ENCODE measurements around the gene CFAP20DC. TPM values are rescaled to one million over a fixed set of nuclear protein-coding genes. Genes with fewer than 3 reads are reported as not detected.

CFAP20DC gene
- total RNA-seq, 5 donors from 2014 or later (not counting 1 experiment from before 2014, with no cell fraction given) = 0.26 to 0.51 (median 0.28) TPM; not detected in 2

DNA sequence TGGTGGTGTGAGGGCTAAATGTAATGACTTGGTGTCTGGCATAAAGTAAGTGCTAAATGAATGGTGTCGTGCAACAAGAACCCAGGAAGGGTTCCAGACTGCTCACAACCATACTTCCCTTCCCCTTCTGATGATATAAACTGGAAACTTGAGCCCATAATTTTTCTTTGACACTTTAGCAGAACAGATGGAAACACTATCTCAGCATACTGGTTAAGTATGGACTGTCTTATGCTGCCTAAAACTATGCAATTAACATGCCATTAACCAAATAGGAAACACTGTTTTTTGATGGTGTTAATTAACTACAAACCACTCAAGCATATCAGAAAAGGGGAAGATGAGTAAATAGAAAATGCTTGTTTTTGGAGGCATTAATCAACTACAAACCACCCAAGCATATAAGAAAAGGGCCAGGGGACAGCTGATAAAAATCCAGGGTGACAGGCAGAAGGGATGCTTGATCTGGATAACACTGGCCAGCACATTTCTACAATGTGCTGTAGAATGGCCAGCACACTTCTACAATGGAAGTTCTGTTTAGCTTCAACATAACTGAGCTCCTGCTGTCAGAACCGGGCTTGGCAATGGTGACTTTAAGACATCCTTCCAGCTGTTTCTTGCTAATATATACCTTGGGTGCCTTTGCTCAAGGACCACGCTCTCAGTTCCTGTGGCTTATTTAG lies 297.8 kb downstream of the CFAP20DC start:
- POLR2A ChIA-PET = no interaction called here
- no peak overlapping the region for H3K27ac ChIP-seq (ENCODE audit: low read length)
- Mint-ChIP-seq H3K9me3 (no peaks in the 10 kb centered on the region), H3K27ac (no peak overlapping the region), H3K27me3 (peaks cover 0 to 3% of the 10 kb centered on the region in 2 donors), H3K4me1 (no peaks in the 10 kb centered on the region), H3K4me3 (no peak overlapping the region), H3K36me3 (no peaks in the 10 kb centered on the region)
- CTCF ChIA-PET = no interaction called here
- DNase-seq = no peak
- ATAC-seq (replicated peaks in 1 of 4) = no peak
- no peaks in the 10 kb centered on the region for H3K27me3 ChIP-seq (replicated peaks in 1 of 2; ENCODE audit: control insufficient read depth in 2 of 2, extremely low read depth in 1 of 2, insufficient read depth in 2 of 2, low read length in 1 of 2)
- H3K9me3 ChIP-seq = no peaks in the 10 kb centered on the region
- H3K4me3 ChIP-seq (ENCODE audit: control insufficient read depth in 1 of 2, extremely low read depth in 1 of 2, low read length in 1 of 2) = no peak overlapping the region
- no peaks in the 10 kb centered on the region for H3K36me3 ChIP-seq (ENCODE audit: control insufficient read depth in 2 of 2, extremely low read depth in 1 of 2, insufficient read depth in 1 of 2, low read length in 1 of 2)
- no peaks in the 10 kb centered on the region for H3K4me1 ChIP-seq (ENCODE audit: control insufficient read depth in 1 of 2, extremely low read depth in 1 of 2, insufficient read depth in 2 of 2, low read length in 2 of 2)
- 100% methylated on average over 1 of the region's 3 CpGs for WGBS (ENCODE audit: insufficient coverage)

DNA sequence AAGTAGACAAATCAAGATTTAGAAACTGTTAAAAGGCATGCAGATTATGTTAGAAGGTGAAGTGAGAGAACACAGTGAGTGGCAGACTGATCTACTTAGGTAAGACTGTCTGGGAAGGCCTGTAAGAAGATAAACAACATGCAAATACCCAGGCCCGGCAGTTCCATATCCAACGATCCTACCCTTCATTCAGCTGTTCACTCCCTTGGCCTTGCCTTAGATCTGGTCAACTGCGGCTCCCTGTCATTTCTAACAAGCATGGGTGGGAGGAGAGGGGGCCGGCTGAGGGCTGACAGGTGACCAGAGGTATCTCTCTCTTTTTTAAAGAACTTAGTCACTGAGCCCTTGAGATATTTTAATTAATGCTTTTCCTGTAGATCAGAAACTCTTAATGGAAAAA lies 298.6 kb downstream of the CFAP20DC start:
- WGBS (ENCODE audit: insufficient coverage) = no CpG with 5 or more reads among the region's 4 CpGs
- no peak for ATAC-seq (replicated peaks in 1 of 4)
- DNase-seq = no peak
- CTCF ChIA-PET = no interaction called here
- H3K4me1 ChIP-seq (ENCODE audit: control insufficient read depth in 1 of 2, extremely low read depth in 1 of 2, insufficient read depth in 2 of 2, low read length in 2 of 2) = no peaks in the 10 kb centered on the region
- no peaks in the 10 kb centered on the region for H3K36me3 ChIP-seq (ENCODE audit: control insufficient read depth in 2 of 2, extremely low read depth in 1 of 2, insufficient read depth in 1 of 2, low read length in 1 of 2)
- H3K27ac ChIP-seq (ENCODE audit: low read length) = no peak overlapping the region
- Mint-ChIP-seq H3K9me3 (no peaks in the 10 kb centered on the region), H3K4me3 (no peak overlapping the region), H3K36me3 (no peaks in the 10 kb centered on the region), H3K27ac (no peak overlapping the region), H3K4me1 (no peaks in the 10 kb centered on the region), H3K27me3 (peaks cover 0 to 6% of the 10 kb centered on the region in 2 donors)
- POLR2A ChIA-PET = no interaction called here
- no peaks in the 10 kb centered on the region for H3K9me3 ChIP-seq
- no peak overlapping the region for H3K4me3 ChIP-seq (ENCODE audit: control insufficient read depth in 1 of 2, extremely low read depth in 1 of 2, low read length in 1 of 2)
- H3K27me3 ChIP-seq (replicated peaks in 1 of 2; ENCODE audit: control insufficient read depth in 2 of 2, extremely low read depth in 1 of 2, insufficient read depth in 2 of 2, low read length in 1 of 2) = no peaks in the 10 kb centered on the region

DNA sequence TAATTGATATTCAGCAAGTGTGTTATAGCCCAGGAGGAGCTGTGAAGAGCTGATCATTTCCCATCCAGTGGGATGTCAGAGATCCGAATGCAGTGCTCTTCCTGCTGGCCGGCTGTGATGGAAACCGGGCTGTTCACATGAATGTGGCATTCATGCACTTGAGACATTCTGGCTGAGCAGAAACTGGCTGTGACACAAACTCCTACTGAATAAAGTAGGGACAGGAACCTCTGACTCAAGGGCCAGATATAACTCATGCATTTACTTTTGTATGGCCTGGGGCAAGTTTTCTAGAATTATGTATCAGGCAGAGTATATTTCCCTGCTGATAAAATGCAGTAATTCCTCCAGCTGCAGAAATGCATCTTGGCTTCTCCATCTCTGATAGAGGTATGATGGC lies 299.9 kb downstream of the CFAP20DC start:
- 87% methylated on average over 3 of the region's 3 CpGs for WGBS (ENCODE audit: insufficient coverage)
- Mint-ChIP-seq H3K27me3 (peaks cover 0 to 6% of the 10 kb centered on the region in 2 donors), H3K4me1 (no peaks in the 10 kb centered on the region), H3K9me3 (no peaks in the 10 kb centered on the region), H3K27ac (no peak overlapping the region), H3K4me3 (no peak overlapping the region), H3K36me3 (no peaks in the 10 kb centered on the region)
- ChIA-PET POLR2A (no interaction called here), CTCF (no interaction called here)
- Histone ChIP-seq H3K9me3 (no peaks in the 10 kb centered on the region), H3K36me3 (ENCODE audit: control insufficient read depth in 2 of 2, extremely low read depth in 1 of 2, insufficient read depth in 1 of 2, low read length in 1 of 2) (no peaks in the 10 kb centered on the region), H3K4me3 (ENCODE audit: control insufficient read depth in 1 of 2, extremely low read depth in 1 of 2, low read length in 1 of 2) (no peak overlapping the region), H3K4me1 (ENCODE audit: control insufficient read depth in 1 of 2, extremely low read depth in 1 of 2, insufficient read depth in 2 of 2, low read length in 2 of 2) (no peaks in the 10 kb centered on the region), H3K27me3 (replicated peaks in 1 of 2; ENCODE audit: control insufficient read depth in 2 of 2, extremely low read depth in 1 of 2, insufficient read depth in 2 of 2, low read length in 1 of 2) (no peaks in the 10 kb centered on the region), H3K27ac (ENCODE audit: low read length) (no peak overlapping the region)
- DNase-seq (no peak), ATAC-seq (replicated peaks in 1 of 4) (no peak)

DNA sequence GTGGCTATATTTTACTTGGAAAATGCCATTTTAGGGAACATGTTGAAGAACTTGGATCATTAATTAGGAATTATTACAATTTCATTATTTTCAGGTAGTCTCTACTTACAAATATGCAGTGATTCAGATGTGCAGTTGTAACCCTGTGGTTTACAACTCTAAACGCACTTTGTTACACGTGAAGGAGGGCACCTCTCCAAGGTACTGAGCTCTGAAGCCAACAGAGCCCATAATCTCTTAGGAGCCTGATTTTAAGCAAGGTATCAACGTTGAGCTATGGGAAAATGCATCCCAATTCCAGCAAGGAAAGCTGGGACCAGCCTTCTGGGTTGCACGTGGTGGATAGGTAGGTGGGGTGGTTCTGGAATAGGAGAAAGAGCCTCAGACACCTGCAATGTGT lies 301.8 kb downstream of the CFAP20DC start:
- ATAC-seq (replicated peaks in 1 of 4) (no peak), DNase-seq (no peak)
- no peaks in the 10 kb centered on the region for H3K9me3 ChIP-seq
- H3K4me3 ChIP-seq (ENCODE audit: control insufficient read depth in 1 of 2, extremely low read depth in 1 of 2, low read length in 1 of 2) = no peak overlapping the region
- no peaks in the 10 kb centered on the region for H3K4me1 ChIP-seq (ENCODE audit: control insufficient read depth in 1 of 2, extremely low read depth in 1 of 2, insufficient read depth in 2 of 2, low read length in 2 of 2)
- H3K27me3 ChIP-seq (replicated peaks in 1 of 2; ENCODE audit: control insufficient read depth in 2 of 2, extremely low read depth in 1 of 2, insufficient read depth in 2 of 2, low read length in 1 of 2) = no peaks in the 10 kb centered on the region
- no peak overlapping the region for H3K27ac ChIP-seq (ENCODE audit: low read length)
- no peaks in the 10 kb centered on the region for H3K36me3 Mint-ChIP-seq
- H3K27ac Mint-ChIP-seq = no peak overlapping the region
- H3K4me3 Mint-ChIP-seq = no peak overlapping the region
- H3K27me3 Mint-ChIP-seq = peaks cover 0 to 11% of the 10 kb centered on the region in 2 donors
- POLR2A ChIA-PET = no interaction called here
- no peaks in the 10 kb centered on the region for H3K36me3 ChIP-seq (ENCODE audit: control insufficient read depth in 2 of 2, extremely low read depth in 1 of 2, insufficient read depth in 1 of 2, low read length in 1 of 2)
- no peaks in the 10 kb centered on the region for H3K9me3 Mint-ChIP-seq
- CTCF ChIA-PET = no interaction called here
- WGBS (ENCODE audit: insufficient coverage) = 72% methylated on average over 4 of the region's 4 CpGs
- H3K4me1 Mint-ChIP-seq = no peaks in the 10 kb centered on the region

DNA sequence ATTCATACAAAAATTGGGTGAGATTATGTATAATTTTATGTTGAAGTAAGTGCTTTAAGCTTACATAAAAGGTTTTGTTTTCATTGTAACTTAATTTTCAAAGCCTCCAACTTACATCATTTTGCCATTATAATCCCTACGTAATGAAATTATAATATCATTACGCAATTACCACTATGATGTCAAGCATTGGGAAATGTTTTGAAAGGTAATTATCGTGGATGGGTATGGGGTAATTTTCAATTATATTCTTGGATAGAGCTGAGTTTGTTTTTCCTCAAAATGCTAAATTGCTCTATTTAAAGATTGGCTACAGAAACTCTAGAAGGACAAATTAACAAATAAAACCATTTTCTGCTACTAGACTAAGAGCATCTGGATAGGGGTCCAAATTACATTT lies 303.1 kb downstream of the CFAP20DC start:
- Histone ChIP-seq H3K36me3 (ENCODE audit: control insufficient read depth in 2 of 2, extremely low read depth in 1 of 2, insufficient read depth in 1 of 2, low read length in 1 of 2) (no peaks in the 10 kb centered on the region), H3K4me3 (ENCODE audit: control insufficient read depth in 1 of 2, extremely low read depth in 1 of 2, low read length in 1 of 2) (no peak overlapping the region), H3K9me3 (no peaks in the 10 kb centered on the region), H3K27ac (ENCODE audit: low read length) (no peak overlapping the region), H3K4me1 (ENCODE audit: control insufficient read depth in 1 of 2, extremely low read depth in 1 of 2, insufficient read depth in 2 of 2, low read length in 2 of 2) (no peaks in the 10 kb centered on the region), H3K27me3 (replicated peaks in 1 of 2; ENCODE audit: control insufficient read depth in 2 of 2, extremely low read depth in 1 of 2, insufficient read depth in 2 of 2, low read length in 1 of 2) (no peaks in the 10 kb centered on the region)
- H3K4me1 Mint-ChIP-seq = no peaks in the 10 kb centered on the region
- no peak for ATAC-seq (replicated peaks in 1 of 4)
- H3K27me3 Mint-ChIP-seq = peaks cover 0 to 16% of the 10 kb centered on the region in 2 donors
- no CpG with 5 or more reads among the region's 3 CpGs for WGBS (ENCODE audit: insufficient coverage)
- POLR2A ChIA-PET = no interaction called here
- DNase-seq = no peak
- no peaks in the 10 kb centered on the region for H3K36me3 Mint-ChIP-seq
- no peak overlapping the region for H3K27ac Mint-ChIP-seq
- no peak overlapping the region for H3K4me3 Mint-ChIP-seq
- H3K9me3 Mint-ChIP-seq = peaks cover 0 to 5% (median 0%) of the 10 kb centered on the region in 3 donors
- CTCF ChIA-PET = no interaction called here

DNA sequence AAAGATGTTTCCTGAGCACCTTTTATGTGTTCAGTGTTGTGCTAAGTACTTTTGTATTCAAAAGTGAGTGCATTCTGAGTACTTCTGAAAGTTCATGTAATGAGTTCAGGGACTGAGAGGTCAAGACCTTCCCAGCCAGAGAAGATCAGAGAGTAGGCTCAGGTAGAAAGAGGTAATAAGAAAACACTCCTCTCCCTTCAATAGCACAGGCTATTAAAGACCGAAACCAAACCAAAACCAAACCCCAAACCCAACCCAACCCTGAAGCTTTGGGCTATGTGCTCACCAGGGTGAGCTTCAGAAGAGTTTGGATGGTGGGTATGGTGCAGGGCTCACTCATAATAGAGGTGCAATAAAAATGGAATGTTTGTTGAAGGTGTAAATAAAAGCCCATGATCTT lies 306.5 kb downstream of the CFAP20DC start:
- POLR2A ChIA-PET = no interaction called here
- CTCF ChIA-PET = no interaction called here
- peaks cover 0 to 5% (median 0%) of the 10 kb centered on the region in 3 donors for H3K9me3 Mint-ChIP-seq

DNA sequence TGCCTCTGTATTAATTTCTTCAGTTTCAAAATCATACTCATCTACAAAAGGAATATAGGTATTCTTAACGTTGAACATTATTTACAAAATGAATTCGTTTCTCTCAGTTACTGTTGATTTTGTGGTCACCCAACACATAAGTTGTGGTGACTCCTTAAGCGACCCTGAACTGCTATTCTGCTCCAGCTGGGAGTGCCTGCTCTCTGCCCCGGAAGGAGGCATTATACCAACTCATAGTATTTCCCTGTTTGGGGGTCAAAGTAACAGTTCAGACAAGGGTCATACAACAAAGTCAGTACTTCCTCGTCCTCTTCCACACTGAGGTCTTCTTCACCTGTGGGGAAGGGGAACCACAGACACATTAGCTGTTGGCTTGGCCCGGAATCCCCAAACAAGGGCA lies 307.6 kb downstream of the CFAP20DC start:
- WGBS (ENCODE audit: insufficient coverage) = no CpG with 5 or more reads among the region's 6 CpGs
- H3K4me3 ChIP-seq (ENCODE audit: control insufficient read depth in 1 of 2, extremely low read depth in 1 of 2, low read length in 1 of 2) = no peak overlapping the region
- Mint-ChIP-seq H3K36me3 (no peaks in the 10 kb centered on the region), H3K27ac (no peak overlapping the region), H3K27me3 (peaks cover 2 to 20% of the 10 kb centered on the region in 2 donors), H3K4me1 (no peaks in the 10 kb centered on the region), H3K9me3 (peaks cover 0 to 5% (median 0%) of the 10 kb centered on the region in 3 donors), H3K4me3 (no peak overlapping the region)
- no peaks in the 10 kb centered on the region for H3K27me3 ChIP-seq (replicated peaks in 1 of 2; ENCODE audit: control insufficient read depth in 2 of 2, extremely low read depth in 1 of 2, insufficient read depth in 2 of 2, low read length in 1 of 2)
- no peak for ATAC-seq (replicated peaks in 1 of 4)
- ChIA-PET CTCF (no interaction called here), POLR2A (no interaction called here)
- H3K9me3 ChIP-seq = no peaks in the 10 kb centered on the region
- no peak for DNase-seq
- H3K36me3 ChIP-seq (ENCODE audit: control insufficient read depth in 2 of 2, extremely low read depth in 1 of 2, insufficient read depth in 1 of 2, low read length in 1 of 2) = no peaks in the 10 kb centered on the region
- no peaks in the 10 kb centered on the region for H3K4me1 ChIP-seq (ENCODE audit: control insufficient read depth in 1 of 2, extremely low read depth in 1 of 2, insufficient read depth in 2 of 2, low read length in 2 of 2)
- no peak overlapping the region for H3K27ac ChIP-seq (ENCODE audit: low read length)

More for the DNA sequence above, 306.5 kb downstream of the CFAP20DC start:
- no peak for ATAC-seq (replicated peaks in 1 of 4)
- Histone ChIP-seq H3K4me3 (ENCODE audit: control insufficient read depth in 1 of 2, extremely low read depth in 1 of 2, low read length in 1 of 2) (no peak overlapping the region), H3K4me1 (ENCODE audit: control insufficient read depth in 1 of 2, extremely low read depth in 1 of 2, insufficient read depth in 2 of 2, low read length in 2 of 2) (no peaks in the 10 kb centered on the region), H3K36me3 (ENCODE audit: control insufficient read depth in 2 of 2, extremely low read depth in 1 of 2, insufficient read depth in 1 of 2, low read length in 1 of 2) (no peaks in the 10 kb centered on the region), H3K27me3 (replicated peaks in 1 of 2; ENCODE audit: control insufficient read depth in 2 of 2, extremely low read depth in 1 of 2, insufficient read depth in 2 of 2, low read length in 1 of 2) (no peaks in the 10 kb centered on the region), H3K27ac (ENCODE audit: low read length) (no peak overlapping the region), H3K9me3 (no peaks in the 10 kb centered on the region)
- no CpG with 5 or more reads among the region's 1 CpG for WGBS (ENCODE audit: insufficient coverage)
- H3K27ac Mint-ChIP-seq = no peak overlapping the region
- no peaks in the 10 kb centered on the region for H3K4me1 Mint-ChIP-seq
- H3K36me3 Mint-ChIP-seq = no peaks in the 10 kb centered on the region
- peaks cover 2 to 20% of the 10 kb centered on the region in 2 donors for H3K27me3 Mint-ChIP-seq
- no peak for DNase-seq
- no peak overlapping the region for H3K4me3 Mint-ChIP-seq
